Activated CD8-positive, alpha-beta memory T cell treated with anti-CD3 and anti-CD28 coated beads, Interleukin-2, amount 10 ng/mL, durations not matched to agents 7 days and 5 days (primary cell): Measurements from ENCODE around the gene DHX9. TPM values are rescaled to one million over a fixed set of nuclear protein-coding genes. Genes with fewer than 3 reads are reported as not detected.

Experiments used
- ATAC-seq: fragments of 150-1000 bp; cut with Tn5 transposase; one replicate; pipeline ENCODE4 v1.10.0; 2021; ENCODE audit warnings: moderate library complexity
- CTCF ChIA-PET: fragments of 350-600 bp; sonication (Branson Sonifier 250); formaldehyde crosslinking; loops from one replicate; lab custom pipeline; 2021; ENCODE audit warnings: antibody characterized with exemption; lab: Charles Lee
- DNase-seq: peaks from one replicate; pipeline ENCODE4 v3.0.0-alpha.2; 2020
- H3K27ac Mint-ChIP-seq: one replicate; pipeline ENCODE4 v1.8.0; 2021; ENCODE audit warnings: mild to moderate bottlenecking, mixed read lengths
- H3K27me3 Mint-ChIP-seq: one replicate; pipeline ENCODE4 v1.8.0; 2021; ENCODE audit warnings: mixed read lengths
- H3K36me3 Mint-ChIP-seq: one replicate; pipeline ENCODE4 v1.8.0; 2021; ENCODE audit warnings: mild to moderate bottlenecking, mixed read lengths
- H3K4me1 Mint-ChIP-seq: one replicate; pipeline ENCODE4 v1.8.0; 2021; ENCODE audit warnings: mixed read lengths
- H3K4me3 Mint-ChIP-seq: one replicate; pipeline ENCODE4 v1.8.0; 2021; ENCODE audit warnings: mild to moderate bottlenecking, moderate library complexity, mixed read lengths
- H3K9me3 Mint-ChIP-seq: one replicate; pipeline ENCODE4 v1.8.0; 2022; ENCODE audit warnings: low read depth, mixed read lengths
- total RNA-seq, 2 experiments: library from RNA; stranded (reverse); gene quantifications; one replicate each; pipeline ENCODE4 v1.2.3, GENCODE V29; 2021

Gene DHX9
- total RNA-seq, 2 experiments from 2014 or later: 196 to 267 TPM

DNA sequence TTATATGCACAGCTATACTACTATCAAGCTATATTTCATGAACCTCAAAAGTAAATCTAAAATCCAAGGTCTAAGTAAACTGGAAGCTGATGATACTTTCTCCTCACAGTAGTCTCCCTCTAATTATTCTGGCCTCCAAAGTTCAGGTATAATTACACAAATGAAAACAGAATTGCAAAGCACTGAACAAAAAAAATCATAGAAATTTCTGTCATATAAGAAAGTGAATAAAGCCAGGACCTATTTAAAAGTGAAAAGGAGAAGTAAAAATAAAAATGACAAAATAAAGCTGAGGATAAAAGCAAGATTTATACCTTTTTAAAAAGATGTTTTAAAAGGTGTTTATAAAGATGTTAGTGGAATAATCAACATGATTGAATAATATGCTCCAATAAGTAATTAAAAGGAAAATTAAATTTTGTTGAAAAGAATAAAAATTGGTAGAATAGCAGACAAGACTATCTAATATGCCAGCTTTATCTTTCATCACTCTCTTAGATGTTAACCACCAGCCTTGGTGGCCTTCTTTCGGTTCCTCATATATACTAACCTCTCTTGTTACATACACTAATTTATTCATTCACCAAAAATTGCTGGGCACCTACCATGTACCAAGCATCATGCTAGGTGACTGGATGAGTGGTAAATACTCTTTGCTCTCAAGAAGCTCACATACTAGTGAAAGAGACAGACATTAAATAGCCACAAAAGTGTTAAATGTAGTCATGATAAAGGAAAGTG is 88.7 kb downstream of the DHX9 start:
- peaks cover 23% of the 10 kb centered on the region for H3K27me3 Mint-ChIP-seq
- CTCF ChIA-PET: no interaction called here
- no peak overlapping the region for H3K27ac Mint-ChIP-seq
- DNase-seq: no peak
- no peaks in the 10 kb centered on the region for H3K4me1 Mint-ChIP-seq
- ATAC-seq: no peak
- H3K9me3 Mint-ChIP-seq: no peaks in the 10 kb centered on the region
- H3K4me3 Mint-ChIP-seq: no peak overlapping the region
- H3K36me3 Mint-ChIP-seq: no peaks in the 10 kb centered on the region

DNA sequence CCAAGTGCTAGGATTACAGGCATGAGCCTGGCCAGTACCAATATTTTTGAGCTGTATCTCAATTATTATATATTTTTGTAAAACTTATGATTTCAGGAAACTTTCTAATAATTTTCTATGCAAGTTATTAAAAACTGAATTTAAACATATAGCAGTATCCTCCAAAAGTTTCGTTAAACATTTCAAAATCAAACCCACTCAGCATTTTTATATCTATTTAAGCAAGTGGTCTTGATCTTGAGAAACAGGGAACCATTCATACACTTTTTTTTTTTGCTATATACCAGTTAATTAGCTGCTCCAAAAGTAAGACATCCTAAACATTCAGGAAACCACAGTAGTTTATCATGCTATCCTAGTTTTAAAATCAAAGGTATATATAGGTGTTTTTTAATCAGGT is 91.8 kb downstream of the DHX9 start:
- Mint-ChIP-seq H3K9me3 (no peaks in the 10 kb centered on the region), H3K4me3 (no peak overlapping the region), H3K4me1 (no peaks in the 10 kb centered on the region), H3K36me3 (no peaks in the 10 kb centered on the region), H3K27me3 (peaks cover 27% of the 10 kb centered on the region), H3K27ac (no peak overlapping the region)
- DNase-seq: no peak
- CTCF ChIA-PET: interaction anchor here (0.7 kb wide), 2 partner anchors 180 to 1183 kb away, joined by 3 read pairs; no protein-coding TSS in a partner anchor
- ATAC-seq: no peak

DNA sequence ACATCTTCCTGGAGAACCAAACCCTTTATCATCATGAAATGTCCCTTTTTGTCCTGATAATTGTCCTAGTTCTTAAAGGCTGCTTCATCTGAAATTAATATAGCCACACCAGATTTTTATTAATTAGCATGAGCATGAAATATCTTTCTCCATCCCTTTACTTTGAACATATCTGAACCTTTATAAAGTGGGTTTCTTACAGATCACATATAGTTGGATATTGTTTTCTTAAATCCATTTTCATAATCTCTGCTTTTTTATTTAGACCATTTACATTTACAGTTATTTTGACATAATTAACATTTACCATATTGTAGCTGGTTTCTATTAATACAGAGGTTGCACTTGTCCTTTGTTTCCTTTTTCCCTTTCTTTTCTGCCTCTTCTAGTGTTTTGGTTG is 96.6 kb downstream of the DHX9 start:
- Mint-ChIP-seq H3K4me1 (no peaks in the 10 kb centered on the region), H3K27me3 (peaks cover 45% of the 10 kb centered on the region), H3K27ac (no peak overlapping the region), H3K4me3 (no peak overlapping the region), H3K9me3 (no peaks in the 10 kb centered on the region), H3K36me3 (peaks cover 1% of the 10 kb centered on the region)
- no peak for ATAC-seq
- no peak for DNase-seq
- CTCF ChIA-PET: no interaction called here

Other genes starting within 250 kb of the DHX9 start
- gene RGS16, start 235.0 kb upstream of the DHX9 start, total RNA-seq: 10 to 100 TPM in 1 of 2 experiments, 1 to 10 TPM in 1; 1.8 to 39.9 TPM
- not detected for gene RGS8, start 154.8 kb upstream of the DHX9 start, total RNA-seq
- 10 to 100 TPM in 1 of 2 experiments, 1 to 10 TPM in 1; 1.8 to 10.1 TPM for gene NPL, start 49.6 kb upstream of the DHX9 start, total RNA-seq
- gene SHCBP1L, start 113.8 kb downstream of the DHX9 start, total RNA-seq: not detected
- gene LAMC1, start 184.1 kb downstream of the DHX9 start, total RNA-seq: under 1 TPM in 1 of 2 experiments, not detected in 1; 0.40 TPM